COLO829 (cell line): Measurements from ENCODE around the gene SLFN5.
A peak's percentile ranks its signal among the peaks of the same experiment; 100 is the strongest.
"Not testable (repeated sequence)": the region's sequence is repeated elsewhere in the genome, so short reads cannot be mapped to it uniquely, and the experiment has no call there.

Experiments used
- DNase-seq: peaks from one replicate; pipeline ENCODE4 v3.0.0; 2012; ENCODE audit warnings: low spot score

SLFN5 gene

DNA sequence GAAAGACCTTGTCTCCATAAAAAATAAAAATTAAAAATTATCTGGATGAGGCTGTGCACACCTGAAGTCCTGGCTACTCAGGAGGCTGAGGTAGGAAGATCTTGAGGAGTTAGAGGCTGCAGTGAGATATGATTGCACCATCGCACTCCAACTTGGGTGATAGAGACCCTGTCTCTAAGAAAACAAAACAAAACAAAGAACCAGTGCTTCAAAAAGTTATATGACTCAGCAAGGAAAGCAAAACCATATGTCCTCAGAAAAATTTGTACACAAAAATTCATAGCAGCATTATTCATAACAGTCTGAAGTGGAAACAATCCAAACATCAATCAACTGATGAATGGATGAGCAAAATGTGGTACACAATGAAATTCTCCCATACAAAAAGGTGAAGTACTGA, 48.9 kb downstream of the SLFN5 start:
- DNase-seq, result no peak

GRCh38 chr17:35293151-35293847, 50.4 kb downstream of the SLFN5 start:
- no peak for DNase-seq

DNA sequence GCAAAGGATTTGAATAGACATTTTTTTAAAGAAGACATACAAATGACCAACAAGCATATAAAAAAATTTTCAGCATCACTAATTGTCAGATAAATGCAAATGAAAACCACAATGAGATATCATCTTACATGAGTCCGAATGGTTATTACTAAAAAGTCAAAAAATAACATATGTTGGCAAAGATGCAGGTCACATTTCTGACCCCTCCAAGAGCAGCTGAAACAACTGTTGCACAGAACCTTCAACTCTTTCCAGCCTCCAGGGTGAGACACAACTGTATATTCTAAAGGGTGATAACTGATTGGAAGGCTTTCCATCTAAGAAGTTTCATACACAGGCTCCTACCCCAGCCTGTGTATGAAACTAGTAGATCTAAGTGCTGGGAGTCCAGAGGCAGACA, 51.9 kb downstream of the SLFN5 start:
- no peak for DNase-seq

DNA sequence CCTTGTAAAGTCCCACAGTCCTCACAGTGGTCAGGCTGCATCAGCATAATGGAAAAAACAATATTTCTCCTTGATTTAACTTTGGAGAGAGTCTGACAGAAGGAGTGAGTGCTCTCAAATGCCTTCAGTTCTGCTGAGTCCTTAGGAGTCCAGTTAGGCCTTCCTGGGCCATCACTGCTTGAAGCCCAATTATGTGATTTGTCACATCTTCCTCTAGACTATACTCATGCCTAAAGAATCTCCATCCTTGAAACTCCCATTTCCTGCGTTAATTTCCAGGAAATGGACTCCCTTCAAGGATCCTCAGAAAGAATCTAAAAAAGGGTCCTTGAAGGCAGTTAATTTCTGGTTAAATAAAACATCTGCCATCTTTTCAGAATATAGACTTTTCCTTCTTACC, 52.8 kb downstream of the SLFN5 start:
- no peak for DNase-seq

GRCh38 chr17:35297666-35298065, 54.8 kb downstream of the SLFN5 start:
- DNase-seq, result no peak

- no peak for DNase-seq
Observed at GRCh38 chr17:35298639-35299038, 55.8 kb downstream of the SLFN5 start.

- DNase-seq, result no peak
Observed at GRCh38 chr17:35299135-35299534, 56.3 kb downstream of the SLFN5 start.

DNA sequence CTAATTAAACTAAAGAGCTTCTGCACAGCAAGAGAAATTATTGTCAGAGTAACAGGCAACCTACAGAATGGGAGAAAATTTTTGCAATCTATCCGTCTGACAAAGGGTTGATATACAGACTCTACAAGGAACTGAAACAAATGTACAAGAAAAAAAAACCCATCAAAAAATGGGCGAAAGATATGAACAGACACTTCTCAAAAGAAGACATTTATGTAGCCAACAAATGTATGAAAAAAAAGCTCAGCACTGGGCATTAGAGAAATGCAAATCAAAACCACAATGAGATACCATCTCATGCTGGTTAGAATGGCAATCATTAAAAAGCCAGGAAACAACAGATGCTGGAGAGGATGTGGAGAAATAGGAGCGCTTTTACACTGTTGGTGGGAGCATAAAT, 66.5 kb downstream of the SLFN5 start:
- DNase-seq, result not testable (repeated sequence)

DNA sequence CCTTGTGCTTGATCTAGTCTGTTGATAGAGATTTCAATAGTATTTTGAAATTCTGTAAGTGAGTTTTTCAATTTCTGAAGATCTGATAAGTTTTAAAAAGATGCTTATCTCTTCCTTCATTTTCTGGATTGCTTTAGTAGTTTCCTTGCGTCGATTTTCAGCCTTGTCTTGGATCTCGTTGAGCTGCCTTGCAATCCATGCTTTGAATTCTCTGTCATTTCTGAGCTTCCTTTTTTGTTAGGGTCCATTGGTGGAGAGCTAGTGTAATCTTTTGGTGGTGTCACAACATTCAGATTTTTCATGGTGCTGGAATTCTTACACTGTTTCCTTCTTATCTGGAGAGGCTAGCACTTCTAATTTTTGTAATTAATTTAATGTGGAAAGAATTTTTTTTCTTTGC, 69.5 kb downstream of the SLFN5 start:
- DNase-seq, result no peak

- DNase-seq, result peak; percentile 57
Observed at GRCh38 chr17:35312790-35313711, 70.2 kb downstream of the SLFN5 start.

DNA sequence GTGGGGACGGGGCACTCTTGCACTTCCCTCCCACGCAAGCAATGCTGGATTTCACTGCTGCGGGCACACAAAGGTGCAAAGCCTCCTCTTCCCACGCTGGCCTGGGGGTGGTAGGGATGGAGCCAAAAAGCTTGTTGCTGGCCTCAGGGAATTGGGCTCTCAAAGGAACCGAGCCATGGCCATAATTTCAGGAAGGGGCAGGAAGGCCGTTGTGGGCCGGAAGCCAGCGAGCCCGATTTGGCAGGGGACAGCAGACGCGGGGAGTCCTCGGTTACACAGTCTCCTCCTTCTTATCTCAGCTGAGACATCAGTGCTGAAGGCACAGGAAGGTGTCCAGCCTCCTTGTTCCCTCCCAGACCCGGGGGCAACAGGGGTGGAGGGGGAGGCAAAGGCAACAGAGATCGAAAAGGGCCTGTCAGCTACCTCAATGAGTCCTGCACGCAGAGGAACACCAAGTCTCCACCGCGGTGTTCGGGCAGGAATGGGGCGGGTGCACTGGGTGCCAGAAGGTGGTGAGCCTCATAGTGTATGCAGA, 71.1 kb downstream of the SLFN5 start:
- DNase-seq, result no peak

DNA sequence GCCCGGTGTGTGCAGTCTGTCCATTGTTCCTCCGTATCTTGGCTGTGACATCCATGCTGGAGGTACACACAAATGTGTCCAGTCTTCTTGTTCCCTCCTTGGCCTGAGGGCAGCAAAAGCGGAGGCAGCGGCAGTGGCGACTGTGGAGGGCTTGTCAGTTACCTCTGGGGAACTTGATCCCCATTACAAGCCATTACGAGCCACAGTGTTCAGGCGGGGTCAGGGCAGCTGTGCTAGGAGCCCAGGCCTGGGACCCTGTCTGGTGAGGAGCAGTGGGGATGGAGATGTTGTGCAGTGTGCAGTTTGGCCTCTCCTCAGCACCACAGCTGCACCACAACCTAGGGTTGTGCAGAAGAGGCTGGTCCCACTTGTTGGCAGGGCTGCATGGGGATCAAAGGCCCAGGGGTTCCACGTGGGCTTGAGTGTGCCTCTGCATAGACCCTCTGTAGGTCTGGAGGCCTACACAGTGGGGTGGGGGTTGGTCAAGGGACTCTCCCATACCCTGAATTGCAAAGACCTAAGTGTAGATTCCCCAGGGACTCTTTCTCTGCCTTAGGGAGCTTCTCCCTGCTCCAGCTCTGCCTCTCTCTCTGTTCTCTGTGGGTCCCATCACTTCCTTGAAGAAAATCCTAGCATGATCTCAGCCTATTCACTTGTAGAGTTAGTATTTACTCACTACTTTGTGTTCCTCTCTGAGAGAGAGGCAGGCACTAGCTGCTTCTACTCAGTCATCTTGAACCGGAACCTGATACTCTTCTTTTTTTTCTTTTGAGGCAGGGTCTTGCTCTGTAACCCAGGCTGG, 71.7 kb downstream of the SLFN5 start:
- no peak for DNase-seq

GRCh38 chr17:35315283-35315682, 72.4 kb downstream of the SLFN5 start:
- no peak for DNase-seq

DNA sequence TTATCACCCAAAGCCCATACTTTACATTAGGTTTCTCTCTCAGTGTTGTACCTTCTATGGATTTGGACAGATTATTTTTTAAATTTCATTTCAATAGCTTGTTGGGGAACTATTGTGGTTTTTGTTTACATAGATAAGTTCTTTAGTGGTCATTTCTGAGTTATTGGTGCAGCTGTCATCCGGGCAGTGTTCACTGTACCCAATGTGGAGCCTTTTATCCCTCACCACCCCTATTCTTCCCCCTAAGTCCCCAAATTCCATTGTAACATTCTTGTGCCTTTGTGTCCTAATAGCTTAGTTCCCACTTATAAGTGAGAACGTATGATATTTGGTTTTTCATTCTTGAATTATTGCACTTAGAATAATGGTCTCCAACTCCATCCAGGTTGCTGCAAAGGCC, 73.1 kb downstream of the SLFN5 start:
- DNase-seq, result no peak

GRCh38 chr17:35322749-35323148, 79.9 kb downstream of the SLFN5 start:
- DNase-seq, result no peak
